Vagina (tissue), 2 donors: Measurements from ENCODE around the gene PDE3A. TPM values are rescaled to one million over a fixed set of nuclear protein-coding genes. Genes with fewer than 3 reads are reported as not detected.

Experiments used
- DNase-seq, 2 donors: peaks; one replicate each; pipeline ENCODE4 v3.0.0-alpha.2; 2017; ENCODE audit errors: extremely low spot score in 2 of 2
- H3K27ac ChIP-seq: fragments of 200-600 bp; sonication (generic); one replicate; pipeline ENCODE4 v1.5.1; 2019
- H3K27me3 ChIP-seq: fragments of 200-600 bp; sonication (generic); one replicate; pipeline ENCODE4 v1.5.1; 2019
- H3K36me3 ChIP-seq, 2 donors: fragments of 200-600 bp; sonication (generic); one replicate each; pipeline ENCODE4 v1.5.1; 2017 to 2019
- H3K4me1 ChIP-seq: fragments of 200-600 bp; sonication (generic); one replicate; pipeline ENCODE4 v1.5.1; 2019
- H3K4me3 ChIP-seq, 2 donors: fragments of 200-600 bp; sonication (generic); 1 replicate in 1 of 2; 2 replicates in 1 of 2; pipeline ENCODE4 v1.5.1; 2016 to 2019
- H3K9me3 ChIP-seq: fragments of 200-600 bp; sonication (generic); one replicate; pipeline ENCODE4 v1.5.1; 2019
- POLR2A ChIP-seq, 2 donors: fragments of 450-650 bp; IDR thresholded peaks; one replicate each; pipeline ENCODE4 v1.6.1; 2017; ENCODE audit warnings: antibody characterized with exemption in 2 of 2, mild to moderate bottlenecking in 2 of 2, moderate library complexity in 2 of 2
- POLR2AphosphoS5 ChIP-seq, 2 donors: sonication (generic); formaldehyde crosslinking; IDR thresholded peaks; one replicate each; pipeline ENCODE4 v1.9.0; 2017; ENCODE audit warnings: antibody characterized with exemption in 2 of 2, mild to moderate bottlenecking in 2 of 2, low read depth in 1 of 2; ENCODE audit not compliant: insufficient read depth in 1 of 2
- intact Hi-C: fragments of 100-400 bp; cut with DNase I; formaldehyde crosslinking; loops from one replicate; pipeline ENCODE4 v1.15.1; 2023
- total RNA-seq: library from RNA; depleted of rRNA; stranded (reverse); fragments of >200 nt; gene quantifications from one replicate; pipeline ENCODE4 v1.2.3, GENCODE V29; 2016
- TF ChIP-seq, protein P1 (sequence below), 3 experiments: fragments of 450-650 bp in 2 of 3; fragments of 200-600 bp in 1 of 3; sonication (generic) in 1 of 3; IDR thresholded peaks; one replicate each; pipeline ENCODE4 v1.5.1; 2017 to 2019; ENCODE audit warnings: antibody characterized with exemption in 3 of 3, mild to moderate bottlenecking in 2 of 3, moderate library complexity in 2 of 3

The PDE3A gene
- total RNA-seq, 1 donor from 2014 or later, result 9.6 TPM

DNA sequence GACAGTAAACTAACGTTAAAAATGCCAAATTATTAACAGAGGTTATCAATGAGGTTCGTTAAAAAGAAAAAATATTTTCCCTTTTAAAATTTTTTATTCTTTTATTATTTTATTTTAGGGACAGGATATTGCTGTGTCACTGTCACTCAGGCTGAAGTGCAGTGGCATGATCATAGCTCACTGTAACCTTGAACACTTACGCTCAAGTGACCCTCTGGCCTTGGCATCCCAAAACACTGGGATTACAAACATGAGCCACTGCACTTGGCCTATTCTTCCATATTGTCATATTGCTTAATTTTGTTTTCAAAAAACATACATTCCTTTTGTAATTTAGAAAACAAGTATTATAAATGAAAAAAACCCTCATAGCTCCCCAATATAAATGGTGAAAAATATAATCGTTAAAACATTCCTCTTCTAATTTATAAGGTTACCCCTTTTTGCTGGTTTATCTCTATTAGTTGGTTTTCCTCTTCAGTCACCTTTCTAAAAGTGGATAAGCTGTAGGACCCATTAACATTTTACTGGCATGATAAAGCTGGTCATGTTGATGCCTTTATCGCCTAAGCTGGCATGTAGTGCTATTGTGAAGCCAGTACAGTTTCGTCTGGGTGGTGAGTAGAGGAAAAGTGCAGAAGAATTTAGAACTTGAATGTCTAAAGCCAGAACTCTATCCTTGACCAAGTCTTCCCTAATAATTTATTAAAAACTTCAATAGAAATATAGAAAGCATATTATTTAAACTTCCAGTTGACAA, 27.6 kb downstream of the PDE3A start:
- intact Hi-C loops, result no loop called here
- no peaks in the 10 kb centered on the region for H3K9me3 ChIP-seq
- no peak for DNase-seq
- H3K4me3 ChIP-seq, result no peak overlapping the region
- H3K27ac ChIP-seq, result no peak overlapping the region
- H3K36me3 ChIP-seq, result no peaks in the 10 kb centered on the region
- TF ChIP-seq POLR2AphosphoS5 (IDR thresholded peaks at IDR 0.05; ENCODE audit: insufficient read depth in 1 of 2, low read depth in 1 of 2) (no peak), POLR2A (IDR thresholded peaks at IDR 0.05) (no peak)
- TF ChIP-seq, protein P1, sequence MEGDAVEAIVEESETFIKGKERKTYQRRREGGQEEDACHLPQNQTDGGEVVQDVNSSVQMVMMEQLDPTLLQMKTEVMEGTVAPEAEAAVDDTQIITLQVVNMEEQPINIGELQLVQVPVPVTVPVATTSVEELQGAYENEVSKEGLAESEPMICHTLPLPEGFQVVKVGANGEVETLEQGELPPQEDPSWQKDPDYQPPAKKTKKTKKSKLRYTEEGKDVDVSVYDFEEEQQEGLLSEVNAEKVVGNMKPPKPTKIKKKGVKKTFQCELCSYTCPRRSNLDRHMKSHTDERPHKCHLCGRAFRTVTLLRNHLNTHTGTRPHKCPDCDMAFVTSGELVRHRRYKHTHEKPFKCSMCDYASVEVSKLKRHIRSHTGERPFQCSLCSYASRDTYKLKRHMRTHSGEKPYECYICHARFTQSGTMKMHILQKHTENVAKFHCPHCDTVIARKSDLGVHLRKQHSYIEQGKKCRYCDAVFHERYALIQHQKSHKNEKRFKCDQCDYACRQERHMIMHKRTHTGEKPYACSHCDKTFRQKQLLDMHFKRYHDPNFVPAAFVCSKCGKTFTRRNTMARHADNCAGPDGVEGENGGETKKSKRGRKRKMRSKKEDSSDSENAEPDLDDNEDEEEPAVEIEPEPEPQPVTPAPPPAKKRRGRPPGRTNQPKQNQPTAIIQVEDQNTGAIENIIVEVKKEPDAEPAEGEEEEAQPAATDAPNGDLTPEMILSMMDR (IDR thresholded peaks at IDR 0.05), result no peak
- H3K4me1 ChIP-seq, result no peaks in the 10 kb centered on the region
- no peaks in the 10 kb centered on the region for H3K27me3 ChIP-seq

DNA sequence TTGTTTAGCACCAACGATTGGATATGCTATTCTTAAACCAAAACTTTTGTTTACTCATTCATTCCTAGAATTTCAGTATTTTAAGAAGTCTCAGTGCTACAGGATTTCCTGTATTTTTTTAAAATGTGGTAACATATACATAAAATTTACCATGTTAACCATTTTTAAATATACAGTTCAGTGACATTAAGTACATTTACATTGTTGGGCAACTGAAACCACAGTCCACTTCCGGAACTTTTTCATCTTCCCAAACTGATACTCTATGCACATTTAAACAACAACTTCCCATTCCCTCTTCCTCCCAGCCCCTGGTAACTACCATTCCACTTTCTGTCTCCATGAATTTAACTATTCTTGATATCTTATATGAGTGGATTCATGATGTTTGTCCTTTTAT, 30.3 kb downstream of the PDE3A start:
- Histone ChIP-seq H3K27ac (no peak overlapping the region), H3K27me3 (no peaks in the 10 kb centered on the region), H3K4me1 (no peaks in the 10 kb centered on the region), H3K4me3 (no peak overlapping the region), H3K36me3 (no peaks in the 10 kb centered on the region), H3K9me3 (no peaks in the 10 kb centered on the region)
- intact Hi-C loops, result no loop called here
- no peak for DNase-seq
- TF ChIP-seq POLR2A (IDR thresholded peaks at IDR 0.05) (no peak), POLR2AphosphoS5 (IDR thresholded peaks at IDR 0.05; ENCODE audit: insufficient read depth in 1 of 2, low read depth in 1 of 2) (no peak)
- TF ChIP-seq, protein P1 (IDR thresholded peaks at IDR 0.05), result no peak

DNA sequence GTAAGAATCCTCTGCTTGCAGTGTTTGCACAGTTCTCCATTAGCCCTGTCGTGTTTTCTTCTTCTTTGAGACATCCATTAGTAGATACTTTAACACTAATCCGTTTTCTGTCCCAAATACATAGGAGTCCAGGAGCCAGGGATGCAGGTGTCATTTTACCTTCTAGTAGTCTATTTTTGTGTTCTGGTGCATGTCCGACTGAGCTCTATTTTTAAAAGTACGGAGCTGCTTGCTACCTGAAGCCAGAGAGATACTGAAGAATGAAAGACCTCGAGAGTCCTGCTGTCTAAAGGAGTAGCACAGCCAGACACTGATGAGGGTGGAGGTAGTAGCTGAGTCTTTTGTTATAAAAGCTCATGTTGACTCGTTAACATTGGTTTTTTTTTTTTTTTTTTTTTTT, 31.7 kb downstream of the PDE3A start:
- no peaks in the 10 kb centered on the region for H3K36me3 ChIP-seq
- H3K9me3 ChIP-seq, result no peaks in the 10 kb centered on the region
- H3K27me3 ChIP-seq, result no peaks in the 10 kb centered on the region
- TF ChIP-seq, protein P1 (IDR thresholded peaks at IDR 0.05), result no peak
- TF ChIP-seq POLR2A (IDR thresholded peaks at IDR 0.05) (no peak), POLR2AphosphoS5 (IDR thresholded peaks at IDR 0.05; ENCODE audit: insufficient read depth in 1 of 2, low read depth in 1 of 2) (no peak)
- no peaks in the 10 kb centered on the region for H3K4me1 ChIP-seq
- intact Hi-C loops, result no loop called here
- no peak overlapping the region for H3K27ac ChIP-seq
- no peak for DNase-seq
- no peak overlapping the region for H3K4me3 ChIP-seq

DNA sequence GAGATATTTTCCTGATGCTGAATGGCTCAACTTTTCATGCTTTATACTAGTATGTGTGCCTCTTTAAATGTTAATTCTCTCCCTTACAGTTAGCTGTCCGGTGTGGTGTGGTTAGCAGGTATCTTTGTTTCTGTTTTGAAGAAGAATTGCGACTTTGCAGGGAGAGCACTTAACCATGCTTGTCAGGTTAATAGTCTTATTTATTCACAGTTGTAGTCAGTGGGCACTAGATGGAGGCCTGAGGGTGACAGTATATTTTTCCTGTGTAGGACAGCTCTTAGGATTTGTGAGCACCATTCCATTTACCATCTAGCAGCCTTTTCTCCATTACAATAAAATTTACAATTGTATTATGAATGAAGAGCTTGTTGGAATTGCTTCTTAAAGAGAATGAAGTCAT, 34.9 kb downstream of the PDE3A start:
- Histone ChIP-seq H3K36me3 (no peaks in the 10 kb centered on the region), H3K9me3 (no peaks in the 10 kb centered on the region), H3K27ac (no peak overlapping the region), H3K4me3 (no peak overlapping the region), H3K27me3 (no peaks in the 10 kb centered on the region), H3K4me1 (no peaks in the 10 kb centered on the region)
- intact Hi-C loops, result no loop called here
- no peak for TF ChIP-seq POLR2AphosphoS5 (IDR thresholded peaks at IDR 0.05; ENCODE audit: insufficient read depth in 1 of 2, low read depth in 1 of 2)
- TF ChIP-seq, protein P1 (IDR thresholded peaks at IDR 0.05), result no peak
- no peak for TF ChIP-seq POLR2A (IDR thresholded peaks at IDR 0.05)
- no peak for DNase-seq

DNA sequence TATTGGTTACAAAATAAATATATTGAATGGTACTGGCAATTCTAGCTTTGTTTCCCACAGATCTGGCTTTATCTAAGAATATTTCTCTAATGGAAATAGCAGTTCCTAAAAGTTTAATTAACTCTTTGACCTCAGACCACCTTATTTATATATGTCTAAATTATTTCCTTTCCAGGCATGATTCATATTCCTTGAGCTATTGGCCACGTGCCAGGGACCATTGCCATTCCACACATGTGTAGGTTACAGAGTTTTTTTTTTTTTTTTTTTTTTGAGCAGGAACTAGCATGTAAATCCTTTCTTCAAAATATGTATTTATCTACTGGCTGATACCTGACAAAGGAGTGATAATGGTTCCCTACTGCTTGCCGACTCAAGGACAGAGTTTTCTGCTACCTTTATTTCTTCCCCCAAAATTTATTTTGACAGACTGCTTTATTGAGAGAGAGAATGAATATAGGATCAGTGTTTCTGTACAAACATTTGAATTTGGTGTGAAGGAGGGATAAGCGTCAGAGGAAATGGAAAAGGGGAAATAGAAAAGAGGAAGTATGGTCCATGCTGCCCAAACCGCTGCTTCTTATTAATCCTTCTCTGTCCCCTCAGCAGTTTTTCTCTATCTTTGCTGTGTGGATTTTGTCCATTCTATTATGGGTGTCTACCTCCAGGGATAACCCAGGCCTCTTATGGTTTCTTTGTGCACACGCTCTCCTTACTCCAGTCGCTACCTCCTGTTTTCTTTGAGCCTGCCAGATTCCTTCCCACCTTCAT, 36.4 kb downstream of the PDE3A start:
- TF ChIP-seq POLR2A (IDR thresholded peaks at IDR 0.05) (no peak), POLR2AphosphoS5 (IDR thresholded peaks at IDR 0.05; ENCODE audit: insufficient read depth in 1 of 2, low read depth in 1 of 2) (no peak)
- TF ChIP-seq, protein P1 (IDR thresholded peaks at IDR 0.05), result no peak
- no peaks in the 10 kb centered on the region for H3K9me3 ChIP-seq
- H3K36me3 ChIP-seq, result no peaks in the 10 kb centered on the region
- DNase-seq, result no peak
- intact Hi-C loops, result no loop called here
- no peaks in the 10 kb centered on the region for H3K27me3 ChIP-seq
- no peak overlapping the region for H3K27ac ChIP-seq
- H3K4me1 ChIP-seq, result no peaks in the 10 kb centered on the region
- no peak overlapping the region for H3K4me3 ChIP-seq
